ENCODE data around the gene LCE2A.
"Not testable (repeated sequence)": the region's sequence is repeated elsewhere in the genome, so short reads cannot be mapped to it uniquely, and the experiment has no call there.

Gene LCE2A

GRCh38 chr1:152663098-152663497 is 35.0 kb upstream of the LCE2A start, which contains the start of gene LCE2D:
TSS of gene LCE2D (plus strand) at chr1:152663380. CDS start at chr1:152664106, 726 bp downstream.
- Histone ChIP-seq H3K27me3 (replicated peaks; ENCODE audit: control insufficient read depth, insufficient read depth, low read length) (peaks cover 2% of the 10 kb centered on the region), H3K4me3 (replicated peaks; ENCODE audit: low read depth, low read length) (no peak within 1 kb of the TSS), H3K36me3 (ENCODE audit: control insufficient read depth, insufficient read depth, low read length) (no peaks in the 10 kb centered on the region)
- DNase-seq (ENCODE audit: extremely low read depth, insufficient read length) = no peak
- no peak for TF ChIP-seq CTCF (IDR thresholded peaks at IDR 0.05; ENCODE audit: insufficient read depth, low read length, poor library complexity, severe bottlenecking)

GRCh38 chr1:152666171-152666570 is 32.0 kb upstream of the LCE2A start:
- H3K4me3 ChIP-seq (replicated peaks; ENCODE audit: low read depth, low read length); H3K36me3 ChIP-seq (ENCODE audit: control insufficient read depth, insufficient read depth, low read length); H3K27me3 ChIP-seq (replicated peaks; ENCODE audit: control insufficient read depth, insufficient read depth, low read length); DNase-seq (ENCODE audit: extremely low read depth, insufficient read length): not testable (repeated sequence)

GRCh38 chr1:152667648-152668047 is 30.5 kb upstream of the LCE2A start:
- no peak for TF ChIP-seq CTCF (IDR thresholded peaks at IDR 0.05; ENCODE audit: insufficient read depth, low read length, poor library complexity, severe bottlenecking)
- H3K36me3 ChIP-seq (ENCODE audit: control insufficient read depth, insufficient read depth, low read length) = no peaks in the 10 kb centered on the region
- H3K27me3 ChIP-seq (replicated peaks; ENCODE audit: control insufficient read depth, insufficient read depth, low read length) = peaks cover 2% of the 10 kb centered on the region
- H3K4me3 ChIP-seq (replicated peaks; ENCODE audit: low read depth, low read length) = no peak overlapping the region
- no peak for DNase-seq (ENCODE audit: extremely low read depth, insufficient read length)

GRCh38 chr1:152673016-152673415 is 25.1 kb upstream of the LCE2A start:
- Histone ChIP-seq H3K27me3 (replicated peaks; ENCODE audit: control insufficient read depth, insufficient read depth, low read length) (no peaks in the 10 kb centered on the region), H3K36me3 (ENCODE audit: control insufficient read depth, insufficient read depth, low read length) (no peaks in the 10 kb centered on the region), H3K4me3 (replicated peaks; ENCODE audit: low read depth, low read length) (no peak overlapping the region)
- DNase-seq (ENCODE audit: extremely low read depth, insufficient read length) = no peak
- no peak for TF ChIP-seq CTCF (IDR thresholded peaks at IDR 0.05; ENCODE audit: insufficient read depth, low read length, poor library complexity, severe bottlenecking)

- H3K4me3 ChIP-seq (replicated peaks; ENCODE audit: low read depth, low read length); DNase-seq (ENCODE audit: extremely low read depth, insufficient read length); H3K36me3 ChIP-seq (ENCODE audit: control insufficient read depth, insufficient read depth, low read length); H3K27me3 ChIP-seq (replicated peaks; ENCODE audit: control insufficient read depth, insufficient read depth, low read length): not testable (repeated sequence)
Observed at GRCh38 chr1:152674983-152675382, 23.2 kb upstream of the LCE2A start, which contains the start of gene LCE2C. TSS of gene LCE2C (plus strand) at chr1:152675279. CDS start at chr1:152676016, 737 bp downstream.

GRCh38 chr1:152679459-152679858 is 18.7 kb upstream of the LCE2A start:
- H3K36me3 ChIP-seq (ENCODE audit: control insufficient read depth, insufficient read depth, low read length) = no peaks in the 10 kb centered on the region
- DNase-seq (ENCODE audit: extremely low read depth, insufficient read length) = no peak
- H3K27me3 ChIP-seq (replicated peaks; ENCODE audit: control insufficient read depth, insufficient read depth, low read length) = no peaks in the 10 kb centered on the region
- no peak overlapping the region for H3K4me3 ChIP-seq (replicated peaks; ENCODE audit: low read depth, low read length)
- no peak for TF ChIP-seq CTCF (IDR thresholded peaks at IDR 0.05; ENCODE audit: insufficient read depth, low read length, poor library complexity, severe bottlenecking)

GRCh38 chr1:152681616-152682015 is 16.5 kb upstream of the LCE2A start:
- DNase-seq (ENCODE audit: extremely low read depth, insufficient read length) = no peak
- no peak overlapping the region for H3K4me3 ChIP-seq (replicated peaks; ENCODE audit: low read depth, low read length)
- TF ChIP-seq CTCF (IDR thresholded peaks at IDR 0.05; ENCODE audit: insufficient read depth, low read length, poor library complexity, severe bottlenecking) = no peak
- H3K27me3 ChIP-seq (replicated peaks; ENCODE audit: control insufficient read depth, insufficient read depth, low read length) = no peaks in the 10 kb centered on the region
- H3K36me3 ChIP-seq (ENCODE audit: control insufficient read depth, insufficient read depth, low read length) = no peaks in the 10 kb centered on the region
